IMR-90 (cell line): Measurements from ENCODE around the gene FUT7. TPM values are rescaled to one million over a fixed set of nuclear protein-coding genes. Genes with fewer than 3 reads are reported as not detected.

Source experiments
- ATAC-seq: fragments of 200-7000 bp; cut with Tn5 transposase; 2 replicates; pipeline ENCODE4 v1.9.1; 2020; ENCODE audit warnings: low read depth, mild to moderate bottlenecking, moderate library complexity
- BruUV-seq: library from RNA; stranded (reverse); fragments of 400-500 nt; replicated peaks from 2 replicates; lab custom pipeline; 2021; lab: Mats Ljungman, UMichigan
- CTCF ChIA-PET: fragments of 300-600 bp; formaldehyde crosslinking; extraction: SDS; loops from one replicate; lab custom pipeline; 2021; ENCODE audit warnings: antibody characterized with exemption; lab: Yijun Ruan, JAX
- POLR2A ChIA-PET: fragments of 300-600 bp; sonication (Branson Sonifier 250); formaldehyde crosslinking; loops from one replicate; lab custom pipeline; 2022; ENCODE audit warnings: antibody characterized with exemption; ENCODE audit not compliant: unreplicated experiment; lab: Charles Lee
- DNase-seq: peaks from one replicate; pipeline ENCODE4 v3.0.0; 2013
- H2AFZ ChIP-seq: replicated peaks from 2 replicates; pipeline ENCODE3; 2013; ENCODE audit warnings: low read length, mild to moderate bottlenecking; ENCODE audit not compliant: poor library complexity
- H2AK5ac ChIP-seq: 2 replicates; pipeline ENCODE4 v1.6.1; 2013; ENCODE audit warnings: low read depth, low read length, inconsistent platforms
- H2AK9ac ChIP-seq: replicated peaks from 2 replicates; pipeline ENCODE3; 2013; ENCODE audit warnings: mild to moderate bottlenecking, low read depth, low read length, moderate library complexity; ENCODE audit not compliant: poor library complexity
- H2BK120ac ChIP-seq: 2 replicates; pipeline ENCODE4 v1.6.1; 2013; ENCODE audit warnings: low read depth, low read length, inconsistent platforms
- H2BK15ac ChIP-seq: 3 replicates; pipeline ENCODE4 v1.6.1; 2013; ENCODE audit warnings: low read depth, low read length, inconsistent platforms
- H2BK20ac ChIP-seq: 2 replicates; pipeline ENCODE4 v1.6.1; 2013; ENCODE audit warnings: low read depth, mild to moderate bottlenecking, inconsistent platforms, low read length, moderate library complexity
- H2BK5ac ChIP-seq: 2 replicates; pipeline ENCODE4 v1.6.1; 2013; ENCODE audit warnings: mild to moderate bottlenecking, low read depth, low read length, inconsistent platforms; ENCODE audit not compliant: poor library complexity, severe bottlenecking
- H3K14ac ChIP-seq: replicated peaks from 2 replicates; pipeline ENCODE4 v1.6.1; 2013; ENCODE audit warnings: low read depth, low read length, inconsistent platforms
- H3K18ac ChIP-seq: 2 replicates; pipeline ENCODE4 v1.6.1; 2013; ENCODE audit warnings: low read depth, low read length, control low read depth
- H3K23ac ChIP-seq: 2 replicates; pipeline ENCODE4 v1.6.1; 2013; ENCODE audit warnings: low read depth, low read length, inconsistent platforms
- H3K27ac ChIP-seq: 2 replicates; pipeline ENCODE4 v1.5.1; 2013; ENCODE audit warnings: mild to moderate bottlenecking, control low read depth, low read length; ENCODE audit not compliant: insufficient read depth
- H3K27me3 ChIP-seq: 2 replicates; pipeline ENCODE4 v1.6.1; 2013; ENCODE audit warnings: low read length; ENCODE audit not compliant: control insufficient read depth, insufficient read depth
- H3K36me3 ChIP-seq: 2 replicates; pipeline ENCODE4 v1.6.1; 2013; ENCODE audit warnings: low read length, mixed read lengths; ENCODE audit not compliant: control insufficient read depth, insufficient read depth
- H3K4ac ChIP-seq: 2 replicates; pipeline ENCODE4 v1.6.1; 2013; ENCODE audit warnings: low read depth, low read length, inconsistent platforms
- H3K4me1 ChIP-seq: 2 replicates; pipeline ENCODE4 v1.6.1; 2013; ENCODE audit warnings: low read length, mixed read lengths; ENCODE audit not compliant: control insufficient read depth, insufficient read depth
- H3K4me2 ChIP-seq: 2 replicates; pipeline ENCODE4 v1.6.1; 2013; ENCODE audit warnings: low read depth, mild to moderate bottlenecking, control low read depth, low read length, moderate library complexity
- H3K4me3 ChIP-seq: 2 replicates; pipeline ENCODE4 v1.5.1; 2013; ENCODE audit warnings: low read depth, mild to moderate bottlenecking, control low read depth, low read length, moderate library complexity; ENCODE audit not compliant: insufficient read depth
- H3K56ac ChIP-seq: 2 replicates; pipeline ENCODE4 v1.6.1; 2013; ENCODE audit warnings: low read length, inconsistent platforms; ENCODE audit not compliant: insufficient read depth; ENCODE audit errors: extremely low read depth
- H3K79me1 ChIP-seq, 2 experiments: 2 replicates each; pipeline ENCODE4 v1.6.1; 2013; ENCODE audit warnings: low read length in 2 of 2, inconsistent platforms in 1 of 2, low read depth in 1 of 2
- H3K9ac ChIP-seq: 2 replicates; pipeline ENCODE4 v1.6.1; 2013; ENCODE audit warnings: low read depth, low read length, control low read depth
- H3K9me1 ChIP-seq: 2 replicates; pipeline ENCODE4 v1.6.1; 2013; ENCODE audit warnings: low read length, inconsistent platforms; ENCODE audit not compliant: insufficient read depth
- H3K9me3 ChIP-seq: 2 replicates; pipeline ENCODE4 v1.6.1; 2013; ENCODE audit warnings: low read length; ENCODE audit not compliant: control insufficient read depth, insufficient read depth
- H4K20me1 ChIP-seq: 2 replicates; pipeline ENCODE4 v1.6.1; 2013; ENCODE audit warnings: low read length, inconsistent platforms; ENCODE audit not compliant: insufficient read depth
- H4K5ac ChIP-seq: 2 replicates; pipeline ENCODE4 v1.6.1; 2013; ENCODE audit warnings: mild to moderate bottlenecking, low read depth, low read length, control low read depth
- H4K8ac ChIP-seq, 2 experiments: 2 replicates each; pipeline ENCODE4 v1.6.1; 2013; ENCODE audit warnings: low read depth in 2 of 2, low read length in 2 of 2, control low read depth in 1 of 2, inconsistent platforms in 1 of 2
- H4K91ac ChIP-seq: 2 replicates; pipeline ENCODE4 v1.6.1; 2013; ENCODE audit warnings: low read depth, low read length, inconsistent platforms; ENCODE audit not compliant: insufficient read depth
- BHLHE40 ChIP-seq: fragments of 150-350 bp; IDR thresholded peaks from 2 replicates; pipeline ENCODE4 v1.6.1; 2016; ENCODE audit warnings: mild to moderate bottlenecking, low read depth, low read length
- CEBPB ChIP-seq: IDR thresholded peaks from 2 replicates; pipeline ENCODE4 v1.6.1; 2012; ENCODE audit warnings: low read depth, low read length, improper control_type of control experiment
- CHD1 ChIP-seq: IDR thresholded peaks from 2 replicates; pipeline ENCODE4 v1.6.1; 2012; ENCODE audit warnings: low read depth, low read length, improper control_type of control experiment
- CTCF ChIP-seq: conservative IDR thresholded peaks from 2 replicates; pipeline ENCODE4 v1.5.1; 2012; ENCODE audit warnings: mild to moderate bottlenecking, low read depth, low read length, improper control_type of control experiment
- ELK1 ChIP-seq: fragments of 150-350 bp; IDR thresholded peaks from 2 replicates; pipeline ENCODE4 v1.6.1; 2016; ENCODE audit warnings: low read depth, mild to moderate bottlenecking, low read length, moderate library complexity, borderline replicate concordance
- FOS ChIP-seq: fragments of 150-350 bp; IDR thresholded peaks from 2 replicates; pipeline ENCODE4 v1.6.1; 2016; ENCODE audit warnings: low read depth, low read length
- MAFK ChIP-seq: IDR thresholded peaks from 2 replicates; pipeline ENCODE4 v1.6.1; 2012; ENCODE audit warnings: low read depth, low read length, improper control_type of control experiment
- MAZ ChIP-seq: IDR thresholded peaks from 2 replicates; pipeline ENCODE4 v1.6.1; 2012; ENCODE audit warnings: low read depth, mild to moderate bottlenecking, low read length, improper control_type of control experiment, moderate library complexity, borderline replicate concordance
- MXI1 ChIP-seq: IDR thresholded peaks from 2 replicates; pipeline ENCODE4 v1.6.1; 2012; ENCODE audit warnings: low read depth, mild to moderate bottlenecking, low read length, moderate library complexity, borderline replicate concordance
- NFE2L2 ChIP-seq: fragments of 150-350 bp; IDR thresholded peaks from 2 replicates; pipeline ENCODE4 v1.6.1; 2016; ENCODE audit warnings: low read depth, mild to moderate bottlenecking, low read length
- POLR2A ChIP-seq: IDR thresholded peaks from 2 replicates; pipeline ENCODE4 v1.6.1; 2012; ENCODE audit warnings: mild to moderate bottlenecking, low read depth, low read length
- RAD21 ChIP-seq: IDR thresholded peaks from 2 replicates; pipeline ENCODE4 v1.6.1; 2012; ENCODE audit warnings: low read length, improper control_type of control experiment
- RCOR1 ChIP-seq: IDR thresholded peaks from 2 replicates; pipeline ENCODE4 v1.6.1; 2012; ENCODE audit warnings: mild to moderate bottlenecking, low read length, improper control_type of control experiment; ENCODE audit not compliant: insufficient replicate concordance
- RFX5 ChIP-seq: IDR thresholded peaks from 2 replicates; pipeline ENCODE4 v1.8.0; 2012; ENCODE audit warnings: low read depth, mild to moderate bottlenecking, low read length, moderate library complexity
- SMC3 ChIP-seq: fragments of 150-350 bp; IDR thresholded peaks from 2 replicates; pipeline ENCODE4 v1.6.1; 2016; ENCODE audit warnings: low read depth, mild to moderate bottlenecking, antibody characterized with exemption, low read length, moderate library complexity
- USF2 ChIP-seq: fragments of 150-350 bp; IDR thresholded peaks from 2 replicates; pipeline ENCODE4 v1.6.1; 2017; ENCODE audit warnings: mild to moderate bottlenecking, antibody characterized with exemption, low read length, low read depth
- WGBS, 2 experiments: methylation state at CpG; one replicate each; pipeline versions ENCODE4 v1.1.5 to v1.1.7; 2013; ENCODE audit warnings: missing lambda C conversion rate in 2 of 2; ENCODE audit not compliant: insufficient read length in 1 of 2; ENCODE audit errors: extremely low coverage in 2 of 2; 5-methylcytosine and 5-hydroxymethylcytosine counted together
- dilution Hi-C: fragments of 300-500 bp; cut with HindIII; formaldehyde crosslinking; loops from one replicate; pipeline ENCODE4 v1.14.3; 2018; ENCODE audit warnings: low sequenced_read_pairs; ENCODE audit not compliant: unreplicated experiment
- in situ Hi-C: fragments of 300-500 bp; cut with MboI; formaldehyde crosslinking; loops from 3 replicates; pipeline ENCODE4 v1.14.3; 2019; ENCODE audit warnings: low sequenced_read_pairs, inconsistent platforms, mixed read lengths
- intact Hi-C: fragments of 100-400 bp; cut with micrococcal nuclease; formaldehyde crosslinking; loops from 2 replicates; pipeline ENCODE4 v1.10.0; 2022
- polyA plus RNA-seq, 3 experiments: library from polyadenylated mRNA; depleted of rRNA; stranded (reverse); fragments of >200 nt; gene quantifications; 2 replicates each; pipeline ENCODE4 v1.2.3, GENCODE V29; 2012; ENCODE audit warnings: low replicate concordance in 1 of 3
- total RNA-seq: library from RNA; depleted of rRNA; stranded (reverse); fragments of >200 nt; gene quantifications from 2 replicates; pipeline ENCODE4 v1.2.3, GENCODE V29; 2012

Gene FUT7
- total and polyA plus RNA-seq, 2 of the 4 experiments (the other 2 are of a cell fraction), result not detected

GRCh38 chr9:137023157-137023556 is 8.7 kb downstream of the FUT7 start:
- H2AFZ ChIP-seq, result no peak overlapping the region
- DNase-seq (no peak), ATAC-seq (no peak)
- intact Hi-C loops, result no loop called here
- no peak overlapping the region for H2AK5ac ChIP-seq
- no peak overlapping the region for H2AK9ac ChIP-seq
- no peaks in the 10 kb centered on the region; the same call in 1 of the 2 replicates for H4K20me1 ChIP-seq
- no peak overlapping the region for H3K4me2 ChIP-seq
- no peak overlapping the region for H3K9ac ChIP-seq
- TF ChIP-seq CEBPB (no peak), ELK1 (no peak), NFE2L2 (no peak), RFX5 (no peak), POLR2A (no peak), USF2 (no peak), SMC3 (no peak), CTCF (no peak), MXI1 (no peak), BHLHE40 (no peak), CHD1 (no peak), RCOR1 (no peak), MAFK (no peak), MAZ (no peak), RAD21 (no peak), FOS (no peak)
- dilution Hi-C loops, result no loop called here
- H4K8ac ChIP-seq, result no peak overlapping the region
- CTCF ChIA-PET, result no interaction called here
- H3K36me3 ChIP-seq, result peaks cover 3% of the 10 kb centered on the region; the same call in 1 of the 2 replicates
- no peak overlapping the region for H3K56ac ChIP-seq
- H2BK15ac ChIP-seq, result no peak overlapping the region
- POLR2A ChIA-PET, result no interaction called here
- no peaks in the 10 kb centered on the region for H3K27me3 ChIP-seq
- peaks cover 5% of the 10 kb centered on the region for H3K4me1 ChIP-seq
- no peak overlapping the region for H4K5ac ChIP-seq
- no peak overlapping the region for H2BK120ac ChIP-seq
- WGBS, 2 experiments, result 67% methylated on average over 1 of the region's 7 CpGs; no CpG with 5 or more reads in 1 of the 2 experiments
- no TSS peak for BruUV-seq
- H3K9me3 ChIP-seq, result no peaks in the 10 kb centered on the region
- H3K9me1 ChIP-seq, result peaks cover 4% of the 10 kb centered on the region; the same call in 1 of the 2 replicates
- H3K23ac ChIP-seq, result no peak overlapping the region
- no peak overlapping the region for H3K4me3 ChIP-seq
- no peak overlapping the region for H4K91ac ChIP-seq
- no peak overlapping the region for H3K4ac ChIP-seq
- H2BK5ac ChIP-seq, result no peak overlapping the region
- H3K79me1 ChIP-seq, result peaks cover 0 to 7% of the 10 kb centered on the region in 2 experiments; a peak in 2 of 4 replicates
- no peak overlapping the region for H2BK20ac ChIP-seq
- no peak overlapping the region for H3K18ac ChIP-seq
- in situ Hi-C loops, result no loop called here
- no peak overlapping the region for H3K14ac ChIP-seq
- H3K27ac ChIP-seq, result no peak overlapping the region
